Measurements from ENCODE around the gene EPS8L2.

The EPS8L2 gene

GRCh38 chr11:708511-708910, 2.5 kb downstream of the EPS8L2 start:
- peak overlapping the region; percentile 91 for H3K4me3 ChIP-seq (ENCODE audit: low read length)
- DNase-seq (ENCODE audit: low read depth): no peak
- TF ChIP-seq, protein P1, sequence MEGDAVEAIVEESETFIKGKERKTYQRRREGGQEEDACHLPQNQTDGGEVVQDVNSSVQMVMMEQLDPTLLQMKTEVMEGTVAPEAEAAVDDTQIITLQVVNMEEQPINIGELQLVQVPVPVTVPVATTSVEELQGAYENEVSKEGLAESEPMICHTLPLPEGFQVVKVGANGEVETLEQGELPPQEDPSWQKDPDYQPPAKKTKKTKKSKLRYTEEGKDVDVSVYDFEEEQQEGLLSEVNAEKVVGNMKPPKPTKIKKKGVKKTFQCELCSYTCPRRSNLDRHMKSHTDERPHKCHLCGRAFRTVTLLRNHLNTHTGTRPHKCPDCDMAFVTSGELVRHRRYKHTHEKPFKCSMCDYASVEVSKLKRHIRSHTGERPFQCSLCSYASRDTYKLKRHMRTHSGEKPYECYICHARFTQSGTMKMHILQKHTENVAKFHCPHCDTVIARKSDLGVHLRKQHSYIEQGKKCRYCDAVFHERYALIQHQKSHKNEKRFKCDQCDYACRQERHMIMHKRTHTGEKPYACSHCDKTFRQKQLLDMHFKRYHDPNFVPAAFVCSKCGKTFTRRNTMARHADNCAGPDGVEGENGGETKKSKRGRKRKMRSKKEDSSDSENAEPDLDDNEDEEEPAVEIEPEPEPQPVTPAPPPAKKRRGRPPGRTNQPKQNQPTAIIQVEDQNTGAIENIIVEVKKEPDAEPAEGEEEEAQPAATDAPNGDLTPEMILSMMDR (IDR thresholded peaks at IDR 0.05; ENCODE audit: insufficient read depth, low read depth, low read length, missing control alignments): no peak

- no peak for DNase-seq (ENCODE audit: low read depth)
- TF ChIP-seq, protein P1 (IDR thresholded peaks at IDR 0.05; ENCODE audit: insufficient read depth, low read depth, low read length, missing control alignments): no peak
- H3K4me3 ChIP-seq (ENCODE audit: low read length): no peak overlapping the region
Observed at GRCh38 chr11:709109-709997, 3.3 kb downstream of the EPS8L2 start.

DNA sequence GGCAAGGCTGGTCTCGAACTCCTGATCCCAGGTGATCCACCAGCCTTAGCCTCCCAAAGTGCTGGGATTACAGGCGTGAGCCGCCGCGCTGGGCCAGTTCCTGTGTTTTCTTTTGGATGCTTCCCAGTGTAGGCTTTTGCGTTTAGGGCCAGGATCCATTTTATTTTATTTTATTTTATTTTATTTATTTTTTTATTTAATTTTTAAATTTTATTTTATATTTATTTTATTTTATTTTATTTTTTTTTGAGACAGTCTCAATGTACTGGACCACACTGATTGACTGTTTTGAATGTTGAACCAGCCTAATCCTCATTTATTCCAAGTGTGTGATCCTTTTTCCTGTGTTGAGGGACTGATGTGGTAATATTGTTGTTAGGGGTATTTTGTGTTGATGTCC, 8.4 kb downstream of the EPS8L2 start:
- TF ChIP-seq, protein P1 (IDR thresholded peaks at IDR 0.05; ENCODE audit: insufficient read depth, low read depth, low read length, missing control alignments): no peak
- H3K4me3 ChIP-seq (ENCODE audit: low read length): no peak overlapping the region
- DNase-seq (ENCODE audit: low read depth): no peak

- no peak overlapping the region for H3K4me3 ChIP-seq (ENCODE audit: low read length)
- TF ChIP-seq, protein P1 (IDR thresholded peaks at IDR 0.05; ENCODE audit: insufficient read depth, low read depth, low read length, missing control alignments): no peak
- no peak for DNase-seq (ENCODE audit: low read depth)
Observed at GRCh38 chr11:719214-720016, 13.4 kb downstream of the EPS8L2 start.

- no peak overlapping the region for H3K4me3 ChIP-seq (ENCODE audit: low read length)
- TF ChIP-seq, protein P1 (IDR thresholded peaks at IDR 0.05; ENCODE audit: insufficient read depth, low read depth, low read length, missing control alignments): no peak
- no peak for DNase-seq (ENCODE audit: low read depth)
Observed at GRCh38 chr11:720017-720641, 14.1 kb downstream of the EPS8L2 start.

DNA sequence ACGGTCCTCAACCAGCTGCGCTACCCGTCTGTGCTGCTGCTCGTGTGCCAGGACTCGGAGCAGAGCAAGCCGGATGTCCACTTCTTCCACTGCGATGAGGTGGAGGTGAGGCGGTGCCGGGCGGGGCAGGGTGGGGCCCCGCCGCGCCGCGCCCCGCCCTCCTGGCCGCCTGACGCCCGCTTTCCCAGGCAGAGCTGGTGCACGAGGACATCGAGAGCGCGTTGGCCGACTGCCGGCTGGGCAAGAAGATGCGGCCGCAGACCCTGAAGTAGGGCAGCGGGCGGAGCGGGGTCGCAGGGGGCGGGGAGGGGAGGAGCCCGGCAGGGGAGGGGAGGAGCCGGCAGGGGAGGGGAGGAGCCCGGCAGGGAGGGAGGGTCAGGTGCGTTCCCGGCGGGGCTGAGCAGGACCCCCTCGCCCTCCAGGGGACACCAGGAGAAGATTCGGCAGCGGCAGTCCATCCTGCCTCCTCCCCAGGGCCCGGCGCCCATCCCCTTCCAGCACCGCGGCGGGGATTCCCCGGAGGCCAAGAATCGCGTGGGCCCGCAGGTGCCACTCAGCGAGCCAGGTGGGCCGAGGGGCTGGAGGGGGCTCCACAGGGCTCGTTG, 14.7 kb downstream of the EPS8L2 start:
- no peak overlapping the region for H3K4me3 ChIP-seq (ENCODE audit: low read length)
- DNase-seq (ENCODE audit: low read depth): peak; percentile 44
- TF ChIP-seq, protein P1 (IDR thresholded peaks at IDR 0.05; ENCODE audit: insufficient read depth, low read depth, low read length, missing control alignments): no peak

All from epithelial cell of esophagus (primary cell).